HCT116 (cell line): ENCODE results near the gene RSAD1. TPM values are rescaled to one million over a fixed set of nuclear protein-coding genes. Genes with fewer than 3 reads are reported as not detected.

Source experiments
- ATAC-seq: fragments of 200-7000 bp; cut with Tn5 transposase; 2 replicates; pipeline ENCODE4 v1.9.1; 2020; ENCODE audit warnings: mild to moderate bottlenecking, moderate library complexity
- BruUV-seq: library from RNA; stranded (reverse); fragments of 400-500 nt; replicated peaks from 2 replicates; lab custom pipeline; 2021; lab: Mats Ljungman, UMichigan
- CTCF ChIA-PET: fragments of 300-600 bp; sonication (Branson Sonifier 250); formaldehyde crosslinking; loops from one replicate; lab custom pipeline; 2021; ENCODE audit warnings: antibody characterized with exemption; lab: Charles Lee
- POLR2A ChIA-PET: fragments of 300-600, 350-600 bp; sonication (Branson Sonifier 250); formaldehyde crosslinking; loops from one replicate; lab custom pipeline; 2021; ENCODE audit warnings: antibody characterized with exemption; lab: Charles Lee
- RAD21 ChIA-PET, 2 experiments: fragments of 300-600 bp; sonication (Branson Sonifier 250); formaldehyde crosslinking; loops; one replicate each; lab custom pipeline; 2023; ENCODE audit warnings: low total read pairs in 2 of 2; ENCODE audit not compliant: uncharacterized antibody in 2 of 2, unreplicated experiment in 2 of 2, low non-redundant PET in 1 of 2; lab: Charles Lee
- DNase-seq: peaks from one replicate; pipeline ENCODE4 v3.0.0-alpha.2; 2010; ENCODE audit warnings: low read depth, low spot score
- H2AFZ ChIP-seq: fragments of 200-600 bp; shearing (Covaris generic), sonication (generic); 2 replicates; pipeline ENCODE4 v1.6.1; 2017; ENCODE audit warnings: low read depth, mixed run types, mixed read lengths, antibody characterized with exemption, low read length; ENCODE audit not compliant: poor library complexity, severe bottlenecking
- H3K27ac ChIP-seq: 2 replicates; pipeline ENCODE4 v1.5.1; 2012; ENCODE audit warnings: low read depth, low read length
- H3K27me3 ChIP-seq: fragments of 200-600 bp; sonication (generic); 2 replicates; pipeline ENCODE4 v1.6.1; 2016; ENCODE audit warnings: mixed run types, low read length, mixed read lengths; ENCODE audit not compliant: insufficient read depth
- H3K36me3 ChIP-seq, 2 experiments: fragments of 200-500 bp in 1 of 2; fragments of 200-600 bp in 1 of 2; sonication (Bioruptor generic) in 1 of 2; sonication (generic) in 1 of 2; 2 replicates each; pipeline versions ENCODE4 v1.5.1 to v1.6.1; 2014 to 2016; ENCODE audit warnings: low read length in 2 of 2, inconsistent platforms in 1 of 2, mixed read lengths in 1 of 2, mixed run types in 1 of 2; ENCODE audit not compliant: insufficient read depth in 2 of 2, control insufficient read depth in 1 of 2
- H3K4me1 ChIP-seq, 2 experiments: fragments of 200-600 bp in 1 of 2; sonication (generic) in 1 of 2; 2 replicates each; pipeline versions ENCODE4 v1.5.1 to v1.6.1; 2012 to 2017; ENCODE audit warnings: low read length in 2 of 2, inconsistent platforms in 1 of 2, mild to moderate bottlenecking in 1 of 2, mixed read lengths in 1 of 2, mixed run types in 1 of 2, moderate library complexity in 1 of 2; ENCODE audit not compliant: insufficient read depth in 2 of 2, control insufficient read depth in 1 of 2
- H3K4me2 ChIP-seq: fragments of 200-600 bp; sonication (generic); 2 replicates; pipeline ENCODE4 v1.6.1; 2017; ENCODE audit warnings: mixed run types, low read length, mixed read lengths
- H3K4me3 ChIP-seq, 2 experiments: fragments of 200-600 bp in 1 of 2; sonication (generic) in 1 of 2; replicated peaks in 1 of 2; 2 replicates each; pipeline ENCODE4 v1.5.1; 2011 to 2016; ENCODE audit warnings: low read length in 2 of 2, control low read depth in 1 of 2, low read depth in 1 of 2, mild to moderate bottlenecking in 1 of 2, mixed read lengths in 1 of 2, mixed run types in 1 of 2
- H3K79me2 ChIP-seq: fragments of 200-600 bp; sonication (generic); 2 replicates; pipeline ENCODE4 v1.6.1; 2017; ENCODE audit warnings: mild to moderate bottlenecking, mixed run types, low read length, moderate library complexity, mixed read lengths; ENCODE audit not compliant: insufficient read depth
- H3K9ac ChIP-seq: fragments of 200-600 bp; sonication (generic); 2 replicates; pipeline ENCODE4 v1.6.1; 2016; ENCODE audit warnings: low read length, mixed read lengths
- H3K9me2 ChIP-seq: fragments of 200-600 bp; sonication (generic), shearing (Covaris generic); 2 replicates; pipeline ENCODE4 v1.6.1; 2017; ENCODE audit warnings: mixed run types, mild to moderate bottlenecking, moderate library complexity; ENCODE audit not compliant: insufficient read depth
- H3K9me3 ChIP-seq, 2 experiments: fragments of 200-500 bp in 1 of 2; fragments of 200-600 bp in 1 of 2; sonication (Bioruptor generic) in 1 of 2; sonication (generic) in 1 of 2; 2 replicates each; pipeline ENCODE4 v1.6.1; 2014 to 2017; ENCODE audit warnings: low read length in 2 of 2, mixed read lengths in 2 of 2, inconsistent platforms in 1 of 2, low read depth in 1 of 2, mild to moderate bottlenecking in 1 of 2, mixed run types in 1 of 2, moderate library complexity in 1 of 2; ENCODE audit not compliant: control insufficient read depth in 1 of 2, insufficient read depth in 1 of 2
- H4K20me1 ChIP-seq: fragments of 200-600 bp; sonication (generic), shearing (Covaris generic); 2 replicates; pipeline ENCODE4 v1.6.1; 2017; ENCODE audit warnings: mixed run types, mild to moderate bottlenecking, moderate library complexity; ENCODE audit not compliant: insufficient read depth
- CBX3 ChIP-seq: IDR thresholded peaks from 2 replicates; pipeline ENCODE4 v1.6.1; 2012; ENCODE audit warnings: low read depth
- FOSL1 ChIP-seq: IDR thresholded peaks from 2 replicates; pipeline ENCODE4 v1.6.1; 2012; ENCODE audit warnings: low read depth
- intact Hi-C: fragments of 100-400 bp; cut with micrococcal nuclease; formaldehyde crosslinking; loops from 2 replicates; pipeline ENCODE4 v1.10.0; 2022
- total RNA-seq: library from RNA; stranded (reverse); gene quantifications from one replicate; pipeline ENCODE4 v1.2.1, GENCODE V29; 2021; ENCODE audit not compliant: unreplicated experiment
- TF ChIP-seq, protein P1 (sequence below): IDR thresholded peaks from 2 replicates; pipeline ENCODE4 v1.6.1; 2012
- TF ChIP-seq, protein P2 (sequence below): IDR thresholded peaks from 2 replicates; pipeline ENCODE4 v1.6.1; 2012; ENCODE audit warnings: low read depth
- TF ChIP-seq, protein P3 (sequence below), 3 experiments: fragments of 200-600 bp in 1 of 3; sonication (generic) in 1 of 3; IDR thresholded peaks in 2 of 3; conservative IDR thresholded peaks in 1 of 3; 2 replicates each; pipeline ENCODE4 v1.5.1; 2012 to 2017; ENCODE audit warnings: low read depth in 2 of 3, low read length in 2 of 3, antibody characterized with exemption in 1 of 3, borderline replicate concordance in 1 of 3, control low read depth in 1 of 3, mild to moderate bottlenecking in 1 of 3, mixed read lengths in 1 of 3, mixed run types in 1 of 3, moderate library complexity in 1 of 3; ENCODE audit not compliant: insufficient read depth in 1 of 3
- TF ChIP-seq, protein P4 (sequence below): IDR thresholded peaks from 2 replicates; pipeline ENCODE4 v1.6.1; 2011; ENCODE audit warnings: mild to moderate bottlenecking, low read length, moderate library complexity; ENCODE audit not compliant: insufficient replicate concordance; ENCODE audit errors: extremely low read depth

Gene RSAD1
- total RNA-seq, 1 experiment from 2014 or later = 82.7 TPM

DNA sequence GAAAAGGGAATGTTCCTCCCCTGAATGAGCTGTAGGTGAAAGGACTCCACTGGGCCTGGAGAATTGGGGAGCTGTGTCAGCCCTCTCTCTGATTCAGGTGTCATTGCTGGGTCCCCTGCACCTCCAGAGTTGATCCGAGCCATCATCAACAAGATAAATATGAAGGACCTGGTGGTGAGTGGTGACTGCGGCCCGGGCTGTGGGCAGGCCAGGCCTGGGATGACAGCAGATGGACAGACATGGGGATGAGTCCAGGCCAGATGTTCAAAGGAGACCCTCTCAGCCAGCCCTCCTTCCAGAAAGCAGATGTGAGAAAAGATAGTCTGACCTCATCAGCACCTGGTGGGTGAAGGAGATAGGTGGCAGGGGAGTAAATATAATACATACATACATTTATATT lies 14.5 kb upstream of the RSAD1 start:
- H3K4me1 ChIP-seq = peaks cover 8 to 22% of the 10 kb centered on the region in 2 experiments
- RAD21 ChIA-PET = no interaction called here
- TF ChIP-seq, protein P1, sequence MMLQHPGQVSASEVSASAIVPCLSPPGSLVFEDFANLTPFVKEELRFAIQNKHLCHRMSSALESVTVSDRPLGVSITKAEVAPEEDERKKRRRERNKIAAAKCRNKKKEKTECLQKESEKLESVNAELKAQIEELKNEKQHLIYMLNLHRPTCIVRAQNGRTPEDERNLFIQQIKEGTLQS = no peak
- TF ChIP-seq CBX3 (no peak), FOSL1 (no peak)
- TF ChIP-seq, protein P2, sequence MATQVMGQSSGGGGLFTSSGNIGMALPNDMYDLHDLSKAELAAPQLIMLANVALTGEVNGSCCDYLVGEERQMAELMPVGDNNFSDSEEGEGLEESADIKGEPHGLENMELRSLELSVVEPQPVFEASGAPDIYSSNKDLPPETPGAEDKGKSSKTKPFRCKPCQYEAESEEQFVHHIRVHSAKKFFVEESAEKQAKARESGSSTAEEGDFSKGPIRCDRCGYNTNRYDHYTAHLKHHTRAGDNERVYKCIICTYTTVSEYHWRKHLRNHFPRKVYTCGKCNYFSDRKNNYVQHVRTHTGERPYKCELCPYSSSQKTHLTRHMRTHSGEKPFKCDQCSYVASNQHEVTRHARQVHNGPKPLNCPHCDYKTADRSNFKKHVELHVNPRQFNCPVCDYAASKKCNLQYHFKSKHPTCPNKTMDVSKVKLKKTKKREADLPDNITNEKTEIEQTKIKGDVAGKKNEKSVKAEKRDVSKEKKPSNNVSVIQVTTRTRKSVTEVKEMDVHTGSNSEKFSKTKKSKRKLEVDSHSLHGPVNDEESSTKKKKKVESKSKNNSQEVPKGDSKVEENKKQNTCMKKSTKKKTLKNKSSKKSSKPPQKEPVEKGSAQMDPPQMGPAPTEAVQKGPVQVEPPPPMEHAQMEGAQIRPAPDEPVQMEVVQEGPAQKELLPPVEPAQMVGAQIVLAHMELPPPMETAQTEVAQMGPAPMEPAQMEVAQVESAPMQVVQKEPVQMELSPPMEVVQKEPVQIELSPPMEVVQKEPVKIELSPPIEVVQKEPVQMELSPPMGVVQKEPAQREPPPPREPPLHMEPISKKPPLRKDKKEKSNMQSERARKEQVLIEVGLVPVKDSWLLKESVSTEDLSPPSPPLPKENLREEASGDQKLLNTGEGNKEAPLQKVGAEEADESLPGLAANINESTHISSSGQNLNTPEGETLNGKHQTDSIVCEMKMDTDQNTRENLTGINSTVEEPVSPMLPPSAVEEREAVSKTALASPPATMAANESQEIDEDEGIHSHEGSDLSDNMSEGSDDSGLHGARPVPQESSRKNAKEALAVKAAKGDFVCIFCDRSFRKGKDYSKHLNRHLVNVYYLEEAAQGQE = no peak
- TF ChIP-seq, protein P3, sequence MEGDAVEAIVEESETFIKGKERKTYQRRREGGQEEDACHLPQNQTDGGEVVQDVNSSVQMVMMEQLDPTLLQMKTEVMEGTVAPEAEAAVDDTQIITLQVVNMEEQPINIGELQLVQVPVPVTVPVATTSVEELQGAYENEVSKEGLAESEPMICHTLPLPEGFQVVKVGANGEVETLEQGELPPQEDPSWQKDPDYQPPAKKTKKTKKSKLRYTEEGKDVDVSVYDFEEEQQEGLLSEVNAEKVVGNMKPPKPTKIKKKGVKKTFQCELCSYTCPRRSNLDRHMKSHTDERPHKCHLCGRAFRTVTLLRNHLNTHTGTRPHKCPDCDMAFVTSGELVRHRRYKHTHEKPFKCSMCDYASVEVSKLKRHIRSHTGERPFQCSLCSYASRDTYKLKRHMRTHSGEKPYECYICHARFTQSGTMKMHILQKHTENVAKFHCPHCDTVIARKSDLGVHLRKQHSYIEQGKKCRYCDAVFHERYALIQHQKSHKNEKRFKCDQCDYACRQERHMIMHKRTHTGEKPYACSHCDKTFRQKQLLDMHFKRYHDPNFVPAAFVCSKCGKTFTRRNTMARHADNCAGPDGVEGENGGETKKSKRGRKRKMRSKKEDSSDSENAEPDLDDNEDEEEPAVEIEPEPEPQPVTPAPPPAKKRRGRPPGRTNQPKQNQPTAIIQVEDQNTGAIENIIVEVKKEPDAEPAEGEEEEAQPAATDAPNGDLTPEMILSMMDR (IDR thresholded peaks at IDR 0.05 in 2 of 3, conservative IDR thresholded peaks at IDR 0.05 in 1 of 3; ENCODE audit: borderline replicate concordance in 1 of 3, insufficient read depth in 1 of 3, low read depth in 2 of 3, low read length in 2 of 3) = no peak
- TF ChIP-seq, protein P4, sequence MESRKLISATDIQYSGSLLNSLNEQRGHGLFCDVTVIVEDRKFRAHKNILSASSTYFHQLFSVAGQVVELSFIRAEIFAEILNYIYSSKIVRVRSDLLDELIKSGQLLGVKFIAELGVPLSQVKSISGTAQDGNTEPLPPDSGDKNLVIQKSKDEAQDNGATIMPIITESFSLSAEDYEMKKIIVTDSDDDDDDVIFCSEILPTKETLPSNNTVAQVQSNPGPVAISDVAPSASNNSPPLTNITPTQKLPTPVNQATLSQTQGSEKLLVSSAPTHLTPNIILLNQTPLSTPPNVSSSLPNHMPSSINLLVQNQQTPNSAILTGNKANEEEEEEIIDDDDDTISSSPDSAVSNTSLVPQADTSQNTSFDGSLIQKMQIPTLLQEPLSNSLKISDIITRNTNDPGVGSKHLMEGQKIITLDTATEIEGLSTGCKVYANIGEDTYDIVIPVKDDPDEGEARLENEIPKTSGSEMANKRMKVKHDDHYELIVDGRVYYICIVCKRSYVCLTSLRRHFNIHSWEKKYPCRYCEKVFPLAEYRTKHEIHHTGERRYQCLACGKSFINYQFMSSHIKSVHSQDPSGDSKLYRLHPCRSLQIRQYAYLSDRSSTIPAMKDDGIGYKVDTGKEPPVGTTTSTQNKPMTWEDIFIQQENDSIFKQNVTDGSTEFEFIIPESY = no peak
- TF ChIP-seq, all 23 proteins: peak for 0
- POLR2A ChIA-PET = no interaction called here
- Histone ChIP-seq H3K4me3 (no peak overlapping the region), H2AFZ (no peak overlapping the region), H3K4me2 (no peak overlapping the region), H3K27ac (no peak overlapping the region), H3K9ac (no peak overlapping the region), H4K20me1 (no peaks in the 10 kb centered on the region), H3K9me2 (no peaks in the 10 kb centered on the region), H3K36me3 (no peaks in the 10 kb centered on the region), H3K9me3 (no peaks in the 10 kb centered on the region), H3K79me2 (no peaks in the 10 kb centered on the region), H3K27me3 (no peaks in the 10 kb centered on the region)
- BruUV-seq = TSS peak; percentile 15
- DNase-seq = no peak
- ATAC-seq = no peak
- CTCF ChIA-PET = no interaction called here
- intact Hi-C loops = no loop called here
